GM18909 (cell line): Measurements from ENCODE around the gene GPRC6A.
A peak's percentile ranks its signal among the peaks of the same experiment; 100 is the strongest.

Source experiments
- ATAC-seq: cut with Tn5 transposase; IDR thresholded peaks from one replicate; pipeline ENCODE4 v1.9.1; 2021; ENCODE audit warnings: mild to moderate bottlenecking; ENCODE audit not compliant: unreplicated experiment, poor library complexity

The GPRC6A gene

DNA sequence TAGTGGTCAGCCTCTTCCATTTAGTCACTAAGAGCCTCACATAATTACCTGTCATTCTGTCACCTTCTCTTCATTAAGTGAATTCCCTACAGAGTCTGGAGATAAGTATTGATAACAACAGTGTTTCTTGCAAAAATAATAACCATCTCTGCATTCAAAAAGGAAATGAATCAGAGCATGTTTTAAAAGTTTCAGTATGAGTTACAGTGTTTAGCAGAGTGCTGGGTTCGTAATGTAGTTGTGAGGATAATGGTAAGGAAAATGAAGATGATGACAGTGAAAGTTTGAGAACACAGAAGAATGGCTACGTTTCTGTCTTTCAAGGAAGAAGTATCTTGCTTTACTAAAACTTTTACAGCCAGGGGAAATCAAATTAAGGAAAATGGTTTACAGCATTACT is 31.3 kb downstream of the GPRC6A start:
- no peak for ATAC-seq

DNA sequence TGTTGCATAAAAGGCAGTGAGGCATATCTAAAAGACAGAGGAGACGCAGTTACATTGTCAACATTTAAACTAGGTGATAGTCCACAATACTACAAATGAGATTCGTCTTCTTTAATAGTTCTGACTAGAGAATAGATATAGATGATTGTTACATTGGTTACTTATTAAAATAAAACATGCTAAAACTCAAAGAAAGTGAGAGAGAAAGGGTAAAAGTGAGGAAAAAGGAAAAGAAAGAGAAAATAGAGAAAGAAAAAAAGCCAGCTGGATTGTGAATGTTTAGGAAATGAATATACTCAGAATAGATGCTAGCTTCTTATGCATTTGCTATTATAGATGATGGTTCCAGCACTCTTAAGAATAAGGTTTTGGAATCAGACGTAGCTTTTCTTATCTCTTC is 35.7 kb downstream of the GPRC6A start:
- ATAC-seq: no peak

DNA sequence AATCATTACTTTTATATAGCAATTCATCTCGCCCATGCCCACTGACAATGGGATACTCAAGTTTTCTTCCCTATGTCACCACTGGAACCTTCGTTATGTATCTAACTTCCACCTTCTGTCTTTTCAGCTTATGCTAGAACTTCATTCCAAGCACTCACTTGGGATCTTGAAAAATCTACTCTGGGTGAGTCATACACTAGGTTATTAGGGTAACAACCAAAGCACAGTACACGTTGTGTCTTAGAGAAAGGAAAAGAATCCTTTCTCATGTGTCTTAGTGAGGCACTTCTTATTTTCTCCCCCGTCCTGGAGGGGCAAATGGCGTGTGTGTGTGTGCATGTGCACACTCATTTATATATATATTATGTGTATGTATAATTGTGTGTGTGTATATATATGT is 45.0 kb downstream of the GPRC6A start:
- no peak for ATAC-seq

DNA sequence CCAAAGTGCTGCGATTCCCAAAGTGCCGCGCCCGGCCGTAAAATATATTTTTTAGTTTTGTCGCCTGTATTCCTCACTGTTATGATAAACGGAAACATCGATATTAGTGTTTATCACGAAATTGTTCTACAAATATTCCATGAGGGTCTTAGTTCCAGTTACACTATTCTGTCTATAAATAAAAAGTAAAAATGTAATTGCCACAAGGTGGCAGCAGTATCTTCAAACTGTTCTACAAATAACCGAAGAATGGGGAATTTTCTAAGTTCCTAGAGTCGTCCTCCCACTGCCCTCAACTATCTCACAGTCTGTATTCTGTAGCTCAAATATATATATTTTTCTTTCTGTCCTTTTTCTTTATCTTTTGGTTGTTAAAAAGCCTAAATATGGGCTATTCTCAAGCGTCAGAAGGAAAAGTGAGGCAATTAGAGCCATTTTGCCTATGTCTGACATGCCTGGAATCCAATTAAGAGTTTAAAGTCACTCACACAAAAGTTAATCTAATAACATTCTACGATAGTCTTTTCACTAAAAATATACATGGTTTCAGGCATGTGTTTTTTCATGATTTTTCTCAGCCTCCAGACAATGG is 49.2 kb downstream of the GPRC6A start:
- no peak for ATAC-seq

DNA sequence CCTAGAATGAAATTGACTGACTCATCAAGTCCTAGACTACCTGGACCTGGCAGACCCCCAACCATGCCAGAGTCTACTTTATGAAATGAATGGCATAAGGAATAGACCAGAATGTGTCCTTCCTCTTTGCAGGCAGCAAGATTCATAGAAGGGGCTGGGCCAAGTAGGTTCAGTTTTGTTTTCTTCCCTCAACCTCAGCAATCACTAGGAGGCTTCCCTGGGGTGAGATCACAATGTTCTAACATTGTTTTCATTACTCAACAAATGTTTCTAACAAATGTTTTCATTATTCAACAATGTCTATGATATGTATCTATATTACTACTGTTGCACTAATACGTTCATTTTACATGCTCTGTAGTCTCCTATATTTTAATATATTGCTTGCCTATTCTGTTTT is 55.0 kb downstream of the GPRC6A start:
- no peak for ATAC-seq

DNA sequence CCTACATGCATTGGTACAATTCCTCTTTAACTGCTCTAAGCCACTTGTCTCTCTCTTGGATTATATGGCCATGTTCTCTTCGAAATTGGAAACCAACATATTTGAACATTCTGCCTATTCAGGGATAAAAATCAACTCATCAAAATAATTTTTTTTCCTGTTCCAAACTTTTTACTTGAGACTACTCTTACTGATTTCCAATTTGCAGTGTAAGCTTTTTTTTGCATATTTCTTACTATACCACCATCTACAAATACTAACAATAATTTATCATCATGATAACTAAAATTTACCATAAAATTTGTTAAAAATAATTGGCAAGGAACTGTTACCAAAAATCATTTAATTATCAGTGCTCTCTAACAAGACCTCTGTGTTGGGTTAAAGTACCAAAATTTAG is 56.4 kb downstream of the GPRC6A start:
- no peak for ATAC-seq

DNA sequence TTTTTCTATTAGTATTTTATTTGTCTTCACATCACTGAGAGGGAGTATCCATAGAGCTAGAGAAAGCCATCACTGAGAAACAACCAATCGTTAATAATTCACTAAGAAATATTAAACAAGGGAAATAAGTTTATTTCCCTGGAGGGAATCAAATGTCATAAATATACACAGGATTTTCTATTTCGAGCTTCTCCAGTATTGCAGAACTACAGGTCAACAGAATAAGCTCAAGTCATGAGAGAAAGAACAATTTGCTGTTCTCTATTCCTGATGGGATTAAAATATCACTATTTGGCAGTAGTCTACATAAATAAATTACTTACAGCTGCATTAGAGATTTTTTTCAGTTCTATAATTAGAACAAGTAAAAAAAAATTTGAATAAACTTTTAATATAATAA is 61.2 kb downstream of the GPRC6A start:
- no peak for ATAC-seq

DNA sequence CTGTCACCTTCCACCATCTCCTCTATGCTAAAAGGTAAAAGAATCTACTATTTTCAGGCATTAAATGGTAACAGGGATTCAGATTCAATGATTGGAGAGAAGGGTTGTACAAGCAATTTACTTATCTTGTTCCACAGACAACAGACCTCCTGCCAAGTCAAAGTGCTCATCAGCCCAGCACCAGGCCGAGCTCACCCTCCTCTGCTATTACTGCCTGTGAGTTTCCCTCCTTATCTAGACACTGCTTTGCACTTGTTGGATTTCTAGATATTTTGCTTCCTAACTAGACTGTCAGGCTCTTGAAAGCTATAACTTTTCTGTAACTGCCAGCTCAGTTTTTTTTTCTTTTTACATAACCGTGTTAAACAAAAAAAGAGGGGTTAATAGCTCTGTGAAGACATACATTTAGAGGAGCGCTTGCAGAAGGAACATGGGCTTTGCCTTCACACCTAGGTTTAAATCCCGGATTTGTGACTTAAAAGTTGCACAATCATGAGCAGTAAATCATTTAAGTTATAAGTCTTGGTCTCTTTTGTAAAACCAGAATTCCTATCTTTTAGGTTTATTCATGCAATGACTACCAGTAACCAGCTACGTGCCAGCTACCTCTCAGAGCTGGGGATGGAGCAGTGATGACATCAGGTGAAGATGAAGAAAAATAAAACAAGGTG is 62.2 kb downstream of the GPRC6A start:
- no peak for ATAC-seq

DNA sequence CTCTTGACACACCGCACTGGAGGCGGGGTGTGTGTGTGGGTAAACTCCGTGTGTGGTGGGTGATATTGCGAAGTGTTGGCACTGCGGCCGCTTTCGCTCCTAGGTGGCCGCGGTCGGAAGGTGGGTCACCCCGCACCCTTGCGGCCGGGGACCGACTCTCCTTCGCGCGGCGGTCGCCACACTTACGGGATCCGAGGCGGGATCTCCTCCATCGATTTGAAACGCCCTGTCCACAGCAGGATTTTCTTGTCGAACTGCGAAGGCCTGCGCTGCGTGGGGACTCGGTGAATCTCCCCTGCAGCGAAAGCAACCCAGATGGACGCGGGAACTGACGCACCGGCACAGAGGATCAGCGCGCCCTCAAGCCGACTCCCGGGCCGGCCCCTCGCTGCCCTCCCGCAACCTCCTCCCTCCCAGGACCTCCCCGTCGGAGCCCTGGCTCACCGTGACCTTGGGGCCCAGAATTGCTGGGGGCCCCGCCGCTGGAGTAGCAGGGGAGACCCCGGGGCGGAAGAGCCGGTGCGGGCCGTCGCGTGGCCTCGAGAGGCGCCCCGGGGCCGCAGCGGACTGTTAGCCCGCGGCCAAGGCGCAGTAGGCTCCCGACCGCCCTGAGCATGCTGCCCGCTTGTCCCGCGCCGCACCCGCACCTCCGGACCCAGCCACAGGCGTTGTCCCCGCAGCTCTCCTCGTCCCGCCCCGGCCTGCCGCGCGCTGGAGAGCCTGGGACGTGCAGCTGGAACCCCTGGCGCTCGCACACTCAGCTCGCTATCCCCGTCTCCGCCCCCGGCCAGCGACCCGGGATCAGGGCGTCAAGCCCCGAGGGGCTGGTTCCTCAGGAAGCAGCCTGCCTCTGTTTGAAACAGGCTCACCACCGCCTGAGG is 63.7 kb downstream of the GPRC6A start, which contains the start of gene FAM162B:
Gene FAM162B, minus strand, starts transcription at position 759 of the 881 bp plus-strand sequence. Its CDS starts 143 bp downstream, at position 616.
- peak; percentile 46 for ATAC-seq

DNA sequence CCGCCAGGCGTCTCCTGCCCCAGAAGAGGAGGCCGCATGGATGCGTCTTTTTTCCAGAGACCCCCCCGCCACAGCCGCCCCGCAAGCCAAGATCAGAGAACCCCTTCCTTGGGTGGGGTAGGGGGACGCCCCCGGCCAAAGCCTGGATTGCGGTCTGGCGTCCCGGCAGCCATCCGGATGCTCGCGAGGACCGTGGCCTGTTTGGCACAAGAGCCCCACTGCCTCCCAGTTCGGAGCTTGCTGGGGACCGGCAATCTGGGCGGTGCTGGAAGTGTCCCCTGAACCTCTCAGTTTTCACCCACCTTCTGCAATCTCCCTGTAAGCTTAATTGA is 64.3 kb downstream of the GPRC6A start:
- no peak for ATAC-seq

DNA sequence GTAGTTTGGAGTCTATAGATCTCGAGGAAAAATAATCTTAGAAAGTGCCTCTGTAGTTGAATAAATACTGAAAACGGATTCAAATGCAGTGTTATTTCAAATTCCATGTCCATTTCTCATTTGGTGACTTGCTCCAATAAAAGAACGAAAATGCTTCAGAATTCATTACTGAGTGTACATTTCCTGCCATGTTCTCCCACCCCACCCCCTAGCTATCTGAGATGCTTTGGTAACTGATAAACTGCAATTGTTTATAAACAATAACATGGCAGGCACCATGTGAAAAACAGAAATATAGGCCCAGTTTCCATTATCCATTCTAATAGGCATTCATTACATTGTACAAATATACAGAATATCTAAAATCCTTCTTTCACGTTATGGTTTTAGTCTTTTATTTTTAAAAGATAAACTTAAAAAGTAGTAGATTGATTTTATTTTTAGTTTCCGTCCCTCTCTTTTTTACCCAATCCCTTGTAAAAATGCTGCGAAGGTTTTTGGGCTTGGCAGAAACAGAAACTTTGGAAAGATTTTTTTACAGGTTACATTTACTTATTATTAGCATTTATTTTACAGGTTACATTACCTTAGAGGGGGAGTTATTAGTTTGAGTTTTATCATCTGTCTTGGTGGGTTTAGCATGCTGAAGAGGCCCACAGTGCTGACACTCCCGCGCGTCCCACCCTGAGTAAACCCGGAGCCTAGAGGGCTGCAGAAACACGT is 64.8 kb downstream of the GPRC6A start:
- no peak for ATAC-seq

DNA sequence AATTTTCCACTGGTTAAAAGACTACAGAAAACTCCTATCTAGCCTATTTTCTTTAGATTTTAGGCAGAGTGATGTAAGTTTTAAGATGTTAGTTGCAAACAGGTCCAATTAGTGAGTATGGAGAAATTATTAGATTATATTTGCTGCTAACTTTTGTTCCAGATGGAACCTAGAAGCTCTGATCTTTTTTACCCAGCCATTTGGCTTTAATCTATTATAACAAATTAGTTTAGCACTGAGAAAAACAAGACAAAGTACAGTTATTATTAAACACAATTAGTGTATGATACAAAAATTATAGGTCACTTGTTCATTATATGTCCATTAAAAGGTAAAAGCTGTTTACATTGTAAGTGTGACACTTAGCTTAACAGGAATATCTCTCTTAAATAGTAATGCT is 65.8 kb downstream of the GPRC6A start:
- ATAC-seq: no peak

DNA sequence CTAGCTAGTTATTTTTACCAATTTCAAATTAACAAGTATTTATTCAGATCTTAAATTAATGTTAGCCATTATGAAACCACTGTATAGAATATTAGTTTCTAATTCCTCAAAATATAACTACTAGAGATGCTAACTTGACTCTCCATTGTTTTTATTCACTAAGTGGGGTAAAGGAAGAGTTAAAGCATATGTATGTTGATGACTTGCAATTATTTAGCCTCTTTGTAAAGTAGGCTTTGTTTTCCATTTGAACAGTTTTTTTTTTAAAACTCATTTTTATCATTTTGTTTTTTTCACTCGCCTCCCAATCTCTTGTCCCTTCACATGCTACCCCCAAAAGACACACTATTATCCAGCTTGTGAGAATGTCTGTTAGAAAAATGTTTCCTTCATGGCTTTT is 66.6 kb downstream of the GPRC6A start:
- ATAC-seq: no peak

DNA sequence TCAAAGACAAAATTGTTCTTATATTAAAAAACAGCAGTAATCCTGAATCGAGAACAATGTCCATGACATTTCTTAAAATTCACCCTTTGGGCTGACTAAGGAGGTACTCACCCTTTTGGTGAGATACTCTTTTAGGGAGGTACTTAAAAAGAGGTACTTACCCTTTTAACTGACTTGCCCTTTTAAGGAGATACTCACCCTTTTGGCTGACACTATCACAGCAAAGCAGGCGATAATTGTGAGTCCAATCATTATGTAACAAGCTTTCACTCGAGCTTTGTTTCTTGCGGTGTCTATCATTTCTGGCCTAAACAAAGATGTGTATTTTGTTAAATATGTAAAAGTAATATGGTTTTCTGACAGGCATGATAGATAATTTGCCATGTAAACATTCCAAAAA is 67.1 kb downstream of the GPRC6A start:
- no peak for ATAC-seq

DNA sequence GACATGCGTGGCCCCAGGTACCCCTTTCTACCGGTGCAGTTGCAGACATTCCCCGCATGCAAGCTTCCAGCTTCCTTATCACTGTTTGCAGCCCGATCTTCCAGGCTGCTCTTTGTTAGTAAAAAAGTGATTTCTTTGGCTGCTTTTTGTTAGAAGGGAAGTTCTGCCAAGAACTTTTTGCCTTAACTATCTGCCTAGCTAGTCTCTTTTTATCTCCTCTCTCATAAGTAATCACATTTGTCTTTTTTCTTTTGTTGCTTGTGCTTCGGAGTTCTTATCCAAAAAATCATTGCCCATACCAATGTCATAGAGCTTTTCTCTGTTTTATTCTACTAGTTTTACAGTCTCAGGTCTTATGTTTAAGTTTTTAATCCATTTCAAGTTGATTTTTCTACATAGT is 83.7 kb downstream of the GPRC6A start:
- ATAC-seq: no peak
